Mononuclear cell (primary cell): Measurements from ENCODE around the gene MGRN1. TPM values are rescaled to one million over a fixed set of nuclear protein-coding genes. Genes with fewer than 3 reads are reported as not detected.
A peak's percentile ranks its signal among the peaks of the same experiment; 100 is the strongest.

Experiments used
- H3K27me3 ChIP-seq: 2 replicates; pipeline ENCODE4 v1.6.0; 2011; ENCODE audit warnings: low read length, control low read depth; ENCODE audit not compliant: insufficient read depth
- H3K4me1 ChIP-seq: 2 replicates; pipeline ENCODE4 v1.5.1; 2011; ENCODE audit warnings: mild to moderate bottlenecking, low read length, control low read depth; ENCODE audit not compliant: insufficient read depth
- H3K4me3 ChIP-seq: 2 replicates; pipeline ENCODE4 v1.5.1; 2011; ENCODE audit warnings: mild to moderate bottlenecking, low read length, moderate library complexity
- H3K9me3 ChIP-seq: 2 replicates; pipeline ENCODE4 v1.5.1; 2011; ENCODE audit warnings: low read depth, mild to moderate bottlenecking, control low read depth, low read length
- total RNA-seq: library from RNA; depleted of rRNA; stranded (reverse); fragments of >200 nt; gene quantifications from one replicate; pipeline ENCODE4 v1.2.3, GENCODE V29; 2012

The MGRN1 gene
- total RNA-seq, 1 donor = 40.8 TPM

- Histone ChIP-seq H3K27me3 (no peaks in the 10 kb centered on the region), H3K4me1 (peaks cover 50% of the 10 kb centered on the region), H3K9me3 (no peaks in the 10 kb centered on the region), H3K4me3 (no peak overlapping the region)
Observed at GRCh38 chr16:4612474-4612931, 12.1 kb upstream of the MGRN1 start.

DNA sequence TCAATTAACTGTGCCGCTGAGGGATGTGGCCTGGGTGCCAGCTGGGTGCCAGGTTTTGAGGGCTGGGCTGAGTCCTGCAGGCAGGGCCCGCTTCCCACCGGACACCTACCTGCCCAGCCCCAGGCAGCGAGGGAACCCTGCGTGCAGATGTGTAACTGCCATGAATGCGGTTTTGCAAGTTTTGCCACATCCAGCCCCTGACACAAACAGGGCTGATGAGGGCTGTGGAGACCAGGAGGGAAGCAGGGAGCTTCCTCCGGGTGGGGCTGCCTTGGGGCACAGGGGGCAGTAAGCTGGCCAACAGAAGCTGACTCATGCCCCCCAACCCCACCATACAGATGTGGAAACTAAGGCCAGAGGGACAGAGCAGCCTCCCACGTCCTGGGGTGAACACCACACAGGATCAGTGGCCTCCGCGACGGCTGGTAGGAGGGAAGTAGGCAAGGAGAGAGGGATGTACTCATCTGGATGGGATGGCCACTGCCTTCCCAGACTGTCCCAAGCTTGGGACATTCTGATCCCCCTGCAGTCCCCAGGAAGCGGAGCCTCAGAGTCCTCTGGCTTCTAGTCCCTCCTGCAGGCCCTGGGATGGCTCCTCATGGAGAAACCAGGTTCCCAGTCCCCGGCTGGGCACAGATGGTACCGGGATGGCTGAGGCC, 11.5 kb upstream of the MGRN1 start:
- H3K4me3 ChIP-seq = peak overlapping the region; percentile 79

GRCh38 chr16:4613636-4614570, 10.7 kb upstream of the MGRN1 start:
- peaks cover 50% of the 10 kb centered on the region for H3K4me1 ChIP-seq
- H3K9me3 ChIP-seq = no peaks in the 10 kb centered on the region
- peak overlapping the region; percentile 79 for H3K4me3 ChIP-seq
- H3K27me3 ChIP-seq = no peaks in the 10 kb centered on the region

More for the DNA sequence above, 11.5 kb upstream of the MGRN1 start:
- Histone ChIP-seq H3K9me3 (no peaks in the 10 kb centered on the region), H3K4me1 (peaks cover 50% of the 10 kb centered on the region), H3K27me3 (no peaks in the 10 kb centered on the region)

DNA sequence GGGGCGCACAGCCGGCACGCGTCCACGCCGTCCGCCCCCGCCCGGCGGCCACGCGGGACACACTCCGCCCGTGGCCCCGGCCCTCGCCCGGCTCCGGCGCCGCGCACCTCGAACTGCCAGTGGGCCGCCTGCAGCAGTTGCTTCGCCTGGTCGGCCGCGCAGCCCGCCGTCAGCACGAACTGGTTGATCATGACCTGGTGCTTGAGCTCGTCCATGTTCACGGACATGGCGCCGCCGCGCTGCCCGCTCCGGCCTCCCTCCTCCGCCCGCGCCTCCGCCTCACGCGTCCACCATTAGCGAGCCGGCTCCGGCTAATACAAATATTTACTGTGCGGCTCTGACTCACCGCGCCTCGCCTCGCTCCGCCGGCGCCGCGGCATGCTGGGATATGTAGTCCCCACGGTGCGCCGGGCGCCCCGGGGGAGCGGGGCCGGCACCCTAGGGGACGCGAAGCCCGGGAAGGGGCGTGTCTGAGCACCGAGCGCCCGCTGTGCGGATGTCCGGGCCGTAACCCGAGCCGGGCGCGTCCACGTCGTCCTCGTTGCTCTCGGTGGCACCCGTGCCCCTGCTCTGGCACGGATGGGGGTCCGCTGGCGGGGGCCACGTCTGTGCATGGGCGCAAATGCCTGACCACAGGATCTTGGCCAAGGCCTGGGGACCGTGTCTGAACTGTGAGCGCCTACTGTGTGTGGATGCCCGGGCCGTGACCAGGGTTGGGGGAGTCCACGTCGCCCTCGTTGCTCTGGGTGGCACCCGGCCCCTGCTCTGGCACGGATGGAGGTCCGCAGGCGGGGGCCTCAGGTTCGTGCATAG, 9.8 kb upstream of the MGRN1 start, which contains the start of gene UBALD1:
TSS of gene UBALD1 (minus strand) at position 318 of the 813 bp plus-strand sequence. CDS start at position 227, 91 bp downstream.
- H3K4me1 ChIP-seq = peaks cover 50% of the 10 kb centered on the region
- no peaks in the 10 kb centered on the region for H3K27me3 ChIP-seq
- peak within 1 kb of the TSS; percentile 79 for H3K4me3 ChIP-seq
- no peaks in the 10 kb centered on the region for H3K9me3 ChIP-seq

DNA sequence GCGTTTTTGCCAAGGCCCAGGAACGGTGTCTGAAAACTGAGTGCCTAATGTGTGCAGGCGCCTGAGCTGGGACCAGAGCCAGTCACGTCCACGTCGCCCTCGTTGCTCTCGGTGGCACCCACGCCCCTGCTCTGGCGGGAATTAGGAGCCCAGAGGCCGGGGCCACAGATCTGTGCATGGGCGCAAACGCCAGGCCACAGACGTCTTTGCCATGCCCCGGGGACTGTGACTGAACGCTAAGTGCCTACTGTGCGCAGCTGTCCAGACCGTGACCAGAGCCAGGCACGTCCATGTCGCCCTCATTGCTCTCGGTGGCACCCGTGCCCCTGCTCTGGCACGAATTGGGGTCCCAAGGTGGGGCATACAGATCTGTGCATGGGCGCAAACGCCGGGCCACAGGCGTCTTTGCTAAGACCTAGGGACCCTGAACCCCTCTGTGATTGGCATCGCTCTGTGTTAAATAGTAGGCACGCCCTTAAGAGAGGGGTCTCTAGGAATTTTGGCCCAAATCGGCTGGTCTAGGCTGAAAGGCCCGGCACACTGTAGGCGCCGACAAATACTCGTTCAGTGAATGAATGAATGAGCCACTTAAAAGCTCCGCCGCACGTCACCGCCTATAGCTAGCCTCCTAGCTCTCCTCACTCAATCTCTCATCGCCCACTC, 9.1 kb upstream of the MGRN1 start:
- Histone ChIP-seq H3K9me3 (no peaks in the 10 kb centered on the region), H3K4me1 (peaks cover 50% of the 10 kb centered on the region), H3K27me3 (no peaks in the 10 kb centered on the region), H3K4me3 (peak overlapping the region; percentile 79)

GRCh38 chr16:4616047-4616811, 8.4 kb upstream of the MGRN1 start:
- Histone ChIP-seq H3K4me3 (peak overlapping the region; percentile 39), H3K27me3 (no peaks in the 10 kb centered on the region), H3K4me1 (peaks cover 50% of the 10 kb centered on the region), H3K9me3 (no peaks in the 10 kb centered on the region)

DNA sequence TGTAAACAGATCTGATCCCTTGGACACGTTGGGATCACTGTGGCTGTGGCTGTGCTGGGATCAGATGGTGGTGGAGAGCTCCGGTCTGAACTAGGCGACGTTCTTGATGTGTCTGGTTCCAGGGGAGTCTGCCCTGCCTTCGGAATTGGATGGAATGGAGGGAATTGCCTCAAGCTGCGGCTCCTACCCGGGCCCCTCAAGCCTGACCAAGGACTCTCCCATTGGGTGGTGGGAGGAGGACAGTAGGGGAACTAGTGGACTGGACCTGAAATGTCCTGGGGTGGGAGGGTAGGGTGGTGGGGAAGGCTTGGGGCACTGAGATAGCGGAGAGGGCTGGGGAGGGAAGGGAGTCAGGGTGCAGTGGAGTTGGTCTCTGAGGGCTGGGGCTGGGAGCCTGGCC, 6.7 kb upstream of the MGRN1 start:
- Histone ChIP-seq H3K27me3 (no peaks in the 10 kb centered on the region), H3K4me1 (peaks cover 34% of the 10 kb centered on the region), H3K9me3 (no peaks in the 10 kb centered on the region), H3K4me3 (no peak overlapping the region)

- no peaks in the 10 kb centered on the region for H3K9me3 ChIP-seq
- peaks cover 34% of the 10 kb centered on the region for H3K4me1 ChIP-seq
- no peaks in the 10 kb centered on the region for H3K27me3 ChIP-seq
- no peak overlapping the region for H3K4me3 ChIP-seq
Observed at GRCh38 chr16:4618645-4619418, 5.8 kb upstream of the MGRN1 start.

DNA sequence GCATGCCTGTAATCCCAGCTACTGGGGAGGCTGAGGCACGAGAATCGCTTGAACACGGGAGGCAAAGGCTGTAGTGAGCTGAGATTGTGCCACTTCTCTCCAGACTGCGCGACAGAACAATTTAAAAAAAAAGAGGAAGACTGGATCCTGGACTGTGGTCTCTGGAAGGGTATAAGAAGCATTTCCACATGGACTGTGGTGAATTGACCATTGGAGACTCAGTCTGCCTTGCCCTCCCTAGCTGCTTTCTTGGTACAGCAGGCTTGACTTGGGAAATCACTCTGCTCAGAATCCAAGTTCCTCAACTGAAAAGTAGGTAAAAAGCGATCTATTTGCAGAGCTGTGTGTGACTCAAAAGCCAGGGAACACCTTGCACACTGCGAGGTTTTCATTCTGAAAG, 1.0 kb upstream of the MGRN1 start:
- peaks cover 40% of the 10 kb centered on the region for H3K4me1 ChIP-seq
- H3K4me3 ChIP-seq = no peak overlapping the region
- no peaks in the 10 kb centered on the region for H3K27me3 ChIP-seq

GRCh38 chr16:4624827-4625559, 367 bp downstream of the MGRN1 start:
- peaks cover 43% of the 10 kb centered on the region for H3K4me1 ChIP-seq
- peak overlapping the region; percentile 88 for H3K4me3 ChIP-seq
- H3K9me3 ChIP-seq = no peaks in the 10 kb centered on the region
- no peaks in the 10 kb centered on the region for H3K27me3 ChIP-seq

More for the DNA sequence above, 1.0 kb upstream of the MGRN1 start:
- no peaks in the 10 kb centered on the region for H3K9me3 ChIP-seq

DNA sequence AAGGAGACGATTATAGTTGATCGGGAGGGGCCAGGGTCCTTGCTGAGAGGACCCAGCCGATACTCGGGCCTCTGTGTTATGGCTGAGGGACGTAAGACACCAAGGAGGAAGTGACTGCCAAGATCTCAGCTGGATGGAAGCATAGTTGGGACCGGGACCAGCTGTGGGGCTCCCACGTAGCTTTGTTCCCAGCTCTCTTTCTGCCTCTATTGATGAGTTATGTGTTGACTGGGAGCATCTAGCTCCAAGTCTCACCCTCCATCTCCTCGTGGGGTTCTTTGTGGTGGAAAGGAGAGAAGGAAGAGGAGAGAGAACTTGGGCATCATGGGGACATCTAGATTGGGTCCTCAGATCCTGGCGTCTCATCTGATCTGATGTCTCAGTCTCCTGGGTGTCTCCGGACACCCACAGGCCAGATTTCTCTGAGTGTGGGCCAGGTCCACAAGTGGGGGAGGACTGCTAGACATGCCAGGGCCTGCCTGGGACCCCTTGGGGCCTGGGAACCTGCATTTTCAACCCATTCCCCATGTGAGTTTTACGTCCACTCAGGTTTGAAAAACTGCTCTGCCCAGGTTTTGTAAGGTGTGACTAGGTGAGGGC, 1.0 kb downstream of the MGRN1 start:
- peaks cover 43% of the 10 kb centered on the region for H3K4me1 ChIP-seq
- H3K9me3 ChIP-seq = no peaks in the 10 kb centered on the region
- H3K27me3 ChIP-seq = no peaks in the 10 kb centered on the region
- H3K4me3 ChIP-seq = peak overlapping the region; percentile 88

GRCh38 chr16:4626396-4626795, 1.8 kb downstream of the MGRN1 start:
- Histone ChIP-seq H3K9me3 (no peaks in the 10 kb centered on the region), H3K27me3 (no peaks in the 10 kb centered on the region), H3K4me1 (peaks cover 50% of the 10 kb centered on the region), H3K4me3 (no peak overlapping the region)
